ENCODE measurements around the gene STK38. TPM values are rescaled to one million over a fixed set of nuclear protein-coding genes. Genes with fewer than 3 reads are reported as not detected.

Gene STK38
- total and polyA plus RNA-seq, 2 of the 13 experiments (the other 11 are each of a cell fraction or from before 2014, with no cell fraction given): 10.3 to 20.7 TPM

DNA sequence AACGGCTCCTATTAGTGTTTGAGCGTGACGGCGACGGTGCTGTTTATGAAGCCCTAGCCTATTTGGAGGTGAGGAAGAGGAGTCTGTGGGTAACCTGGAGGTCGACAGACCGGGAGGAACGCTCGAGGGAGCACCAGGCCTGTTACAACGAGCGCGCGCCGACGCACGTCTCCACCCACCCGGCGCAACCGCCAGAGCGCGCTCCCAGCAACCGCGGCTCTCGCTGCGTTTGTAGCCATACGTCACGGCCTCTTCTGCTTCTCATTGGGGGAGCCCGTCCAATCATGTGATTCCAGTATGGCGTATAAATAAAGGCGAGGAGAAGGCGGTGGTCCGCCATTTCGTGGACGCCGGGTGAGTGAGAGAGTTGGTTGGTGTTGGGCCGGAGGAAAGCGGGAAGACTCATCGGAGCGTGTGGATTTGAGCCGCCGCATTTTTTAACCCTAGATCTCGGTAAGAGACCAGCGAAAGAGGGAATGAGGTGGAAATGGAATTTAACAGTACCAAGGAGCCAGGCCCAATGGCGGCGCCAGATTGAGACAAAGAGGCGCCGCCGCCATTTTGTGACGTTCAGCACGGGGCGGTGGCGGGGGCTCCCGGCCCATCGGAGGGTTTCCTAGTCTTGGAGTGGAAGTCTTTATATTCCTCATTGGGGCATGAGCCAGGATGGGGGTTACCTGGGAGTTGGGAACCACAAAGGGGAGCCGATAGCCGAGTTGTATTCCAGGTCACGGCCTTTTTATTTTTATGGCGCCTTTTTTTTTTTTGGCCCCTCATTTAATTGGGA lies 46.9 kb upstream of the STK38 start, which contains the start of gene SRSF3 (continued):
- peak in 1 of 2 experiments; percentile 56; a peak in 3 of 4 replicates for TF ChIP-seq EP300 (IDR thresholded peaks at IDR 0.05; ENCODE audit: low read depth in 2 of 2, low read length in 2 of 2)
- TF ChIP-seq EP300 (CRISPR knock-in tag; IDR thresholded peaks at IDR 0.05; ENCODE audit: borderline replicate concordance): peak; percentile 56
- TF ChIP-seq, protein P1, sequence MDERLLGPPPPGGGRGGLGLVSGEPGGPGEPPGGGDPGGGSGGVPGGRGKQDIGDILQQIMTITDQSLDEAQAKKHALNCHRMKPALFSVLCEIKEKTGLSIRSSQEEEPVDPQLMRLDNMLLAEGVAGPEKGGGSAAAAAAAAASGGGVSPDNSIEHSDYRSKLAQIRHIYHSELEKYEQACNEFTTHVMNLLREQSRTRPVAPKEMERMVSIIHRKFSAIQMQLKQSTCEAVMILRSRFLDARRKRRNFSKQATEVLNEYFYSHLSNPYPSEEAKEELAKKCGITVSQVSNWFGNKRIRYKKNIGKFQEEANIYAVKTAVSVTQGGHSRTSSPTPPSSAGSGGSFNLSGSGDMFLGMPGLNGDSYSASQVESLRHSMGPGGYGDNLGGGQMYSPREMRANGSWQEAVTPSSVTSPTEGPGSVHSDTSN (CRISPR knock-in tag; IDR thresholded peaks at IDR 0.05): no peak
- peak; percentile 88; the same call in 1 of the 2 replicates for TF ChIP-seq ZNF124 (CRISPR knock-in tag; IDR thresholded peaks at IDR 0.05)
- no peak for TF ChIP-seq DZIP1 (CRISPR knock-in tag; IDR thresholded peaks at IDR 0.05)
- TF ChIP-seq NFE2L2 (IDR thresholded peaks at IDR 0.05; ENCODE audit: low read length): no peak
- no peak for TF ChIP-seq ZNF660 (CRISPR knock-in tag; IDR thresholded peaks at IDR 0.05; ENCODE audit: borderline replicate concordance, low read depth)
- TF ChIP-seq, protein P2, sequence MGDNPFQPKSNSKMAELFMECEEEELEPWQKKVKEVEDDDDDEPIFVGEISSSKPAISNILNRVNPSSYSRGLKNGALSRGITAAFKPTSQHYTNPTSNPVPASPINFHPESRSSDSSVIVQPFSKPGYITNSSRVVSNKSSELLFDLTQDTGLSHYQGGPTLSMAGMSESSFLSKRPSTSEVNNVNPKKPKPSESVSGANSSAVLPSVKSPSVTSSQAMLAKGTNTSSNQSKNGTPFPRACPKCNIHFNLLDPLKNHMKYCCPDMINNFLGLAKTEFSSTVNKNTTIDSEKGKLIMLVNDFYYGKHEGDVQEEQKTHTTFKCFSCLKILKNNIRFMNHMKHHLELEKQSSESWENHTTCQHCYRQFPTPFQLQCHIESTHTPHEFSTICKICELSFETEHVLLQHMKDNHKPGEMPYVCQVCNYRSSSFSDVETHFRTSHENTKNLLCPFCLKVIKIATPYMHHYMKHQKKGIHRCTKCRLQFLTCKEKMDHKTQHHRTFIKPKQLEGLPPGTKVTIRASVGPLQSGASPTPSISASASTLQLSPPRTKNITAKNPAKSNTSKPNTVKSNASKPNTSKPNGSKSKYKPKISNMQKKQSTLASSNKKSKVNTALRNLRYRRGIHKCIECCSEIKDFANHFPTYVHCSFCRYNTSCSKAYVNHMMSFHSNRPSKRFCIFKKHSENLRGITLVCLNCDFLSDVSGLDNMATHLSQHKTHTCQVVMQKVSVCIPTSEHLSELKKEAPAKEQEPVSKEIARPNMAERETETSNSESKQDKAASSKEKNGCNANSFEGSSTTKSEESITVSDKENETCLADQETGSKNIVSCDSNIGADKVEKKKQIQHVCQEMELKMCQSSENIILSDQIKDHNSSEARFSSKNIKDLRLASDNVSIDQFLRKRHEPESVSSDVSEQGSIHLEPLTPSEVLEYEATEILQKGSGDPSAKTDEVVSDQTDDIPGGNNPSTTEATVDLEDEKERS (CRISPR knock-in tag; IDR thresholded peaks at IDR 0.05): peak; percentile 95
- peak; percentile 71; the same call in 1 of the 2 replicates for TF ChIP-seq SOX5 (CRISPR knock-in tag; IDR thresholded peaks at IDR 0.05; ENCODE audit: borderline replicate concordance)
- TF ChIP-seq ZNF143 (CRISPR knock-in tag; IDR thresholded peaks at IDR 0.05): peak; percentile 60; the same call in 1 of the 2 replicates
- no peak for TF ChIP-seq SOX6 (IDR thresholded peaks at IDR 0.05)
- peak; percentile 70 for TF ChIP-seq SOX6 (CRISPR knock-in tag; IDR thresholded peaks at IDR 0.05)
- no peak for TF ChIP-seq GRHL1 (CRISPR knock-in tag; conservative IDR thresholded peaks at IDR 0.05)
- no peak; the same call in none of the 2 replicates for TF ChIP-seq CEBPG (CRISPR knock-in tag; IDR thresholded peaks at IDR 0.05)
- TF ChIP-seq SCMH1 (CRISPR knock-in tag; IDR thresholded peaks at IDR 0.05; ENCODE audit: borderline replicate concordance): no peak
- TF ChIP-seq HNF4A (CRISPR knock-in tag; IDR thresholded peaks at IDR 0.05): no peak
- no peak; the same call in 1 of the 2 replicates for TF ChIP-seq AHR (CRISPR knock-in tag; IDR thresholded peaks at IDR 0.05)
- TF ChIP-seq RFXAP (CRISPR knock-in tag; IDR thresholded peaks at IDR 0.05; ENCODE audit: borderline replicate concordance): peak; percentile 99
- no peak for TF ChIP-seq TERF1 (CRISPR knock-in tag; IDR thresholded peaks at IDR 0.05)
